Measurements from ENCODE around the gene B4GALNT3. TPM values are rescaled to one million over a fixed set of nuclear protein-coding genes. Genes with fewer than 3 reads are reported as not detected.

B4GALNT3 gene
- total and polyA plus RNA-seq, 2 of the 13 experiments (the other 11 are each of a cell fraction or from before 2014, with no cell fraction given) = 3.2 to 4.4 TPM

GRCh38 chr12:559208-559905 lies 99.6 kb downstream of the B4GALNT3 start:
- no peak overlapping the region for H3K27ac ChIP-seq (ENCODE audit: extremely low read length, insufficient read depth, low read length)
- TF ChIP-seq POLR2AphosphoS5 (IDR thresholded peaks at IDR 0.05; ENCODE audit: low read depth, low read length) (no peak), ZFP90 (CRISPR knock-in tag; IDR thresholded peaks at IDR 0.05; ENCODE audit: borderline replicate concordance) (no peak), SP140L (CRISPR knock-in tag; IDR thresholded peaks at IDR 0.05; ENCODE audit: borderline replicate concordance) (no peak), RORA (CRISPR knock-in tag; IDR thresholded peaks at IDR 0.05) (no peak), ZNF691 (CRISPR knock-in tag; IDR thresholded peaks at IDR 0.05; ENCODE audit: borderline replicate concordance, low read depth) (no peak), GZF1 (CRISPR knock-in tag; IDR thresholded peaks at IDR 0.05) (no peak), ZHX1 (CRISPR knock-in tag; IDR thresholded peaks at IDR 0.05; ENCODE audit: low read depth) (no peak), ASH2L (IDR thresholded peaks at IDR 0.05; ENCODE audit: insufficient read length, low read depth, low read length) (no peak), MEF2D (CRISPR knock-in tag; IDR thresholded peaks at IDR 0.05) (no peak), SMAD1 (CRISPR knock-in tag; IDR thresholded peaks at IDR 0.05; ENCODE audit: borderline replicate concordance, low read depth) (no peak), ZFAT (CRISPR knock-in tag; conservative IDR thresholded peaks at IDR 0.05) (no peak), CREB1 (IDR thresholded peaks at IDR 0.05) (no peak), CREB1 (CRISPR knock-in tag; IDR thresholded peaks at IDR 0.05) (no peak), KAT8 (CRISPR knock-in tag; IDR thresholded peaks at IDR 0.05) (no peak), SIX1 (CRISPR knock-in tag; IDR thresholded peaks at IDR 0.05; ENCODE audit: borderline replicate concordance) (no peak), MED8 (CRISPR knock-in tag; IDR thresholded peaks at IDR 0.05; ENCODE audit: insufficient replicate concordance) (no peak), ZBTB43 (CRISPR knock-in tag; conservative IDR thresholded peaks at IDR 0.05) (no peak), ZNF138 (CRISPR knock-in tag; IDR thresholded peaks at IDR 0.05; ENCODE audit: low read depth) (no peak), ZNF451 (CRISPR knock-in tag; IDR thresholded peaks at IDR 0.05) (no peak), SYNCRIP (IDR thresholded peaks at IDR 0.05; ENCODE audit: insufficient read depth, low read depth, low read length) (no peak), RFX5 (IDR thresholded peaks at IDR 0.05; ENCODE audit: low read depth, low read length) (no peak)
- H3K79me2 ChIP-seq (ENCODE audit: insufficient read depth, low read length) = no peaks in the 10 kb centered on the region
- intact Hi-C loops (cut with micrococcal nuclease; ENCODE audit: unreplicated experiment) (no loop called here), in situ Hi-C loops (cut with HindIII; ENCODE audit: extremely low pct_ligation_motif_present, low pct_unique_long_range_greater_than_20kb) (loop anchor here (25.0 kb wide), 2 partner anchors 528 to 1028 kb away; partner anchors contain the start of gene FBXL14)
- H2AFZ ChIP-seq (ENCODE audit: low read length) = no peak overlapping the region
- no peaks in the 10 kb centered on the region for H3K9me3 ChIP-seq (ENCODE audit: low read length)
- ChIA-PET CTCF (ENCODE audit: low intra/inter-chr PET ratio, low total read pairs) (no interaction called here), POLR2A (no interaction called here)
- H3K27me3 ChIP-seq (ENCODE audit: control insufficient read depth in 1 of 2, insufficient read depth in 2 of 2, low read length in 2 of 2) = peaks cover 3 to 6% of the 10 kb centered on the region in 2 experiments; a peak in 2 of 5 replicates
- H4K20me1 ChIP-seq (ENCODE audit: insufficient read depth, low read length) = no peaks in the 10 kb centered on the region
- peaks cover 18% of the 10 kb centered on the region for H3K4me1 ChIP-seq (ENCODE audit: insufficient read depth, low read length)
- BruUV-seq (replicated peaks) = no TSS peak
- H3K9ac ChIP-seq (ENCODE audit: insufficient read depth, low read depth, low read length) = no peak overlapping the region
- no peak overlapping the region for H3K4me3 ChIP-seq (replicated peaks in 1 of 3; ENCODE audit: insufficient read depth in 1 of 3, low read depth in 2 of 3, low read length in 3 of 3)
- no peaks in the 10 kb centered on the region for H3K36me3 ChIP-seq (replicated peaks in 1 of 2; ENCODE audit: control insufficient read depth in 1 of 2, insufficient read depth in 2 of 2, low read length in 2 of 2)
- no peak for FAIRE-seq
- 64% methylated on average over 16 of the region's 21 CpGs for WGBS (ENCODE audit: low lambda C conversion rate)
- H3K4me2 ChIP-seq (ENCODE audit: low read depth, low read length) = no peak overlapping the region
- DNase-seq (ENCODE audit: low spot score) = no peak
- ATAC-seq = no peak
